GM19455 (cell line): ENCODE results near the gene MLLT10.

ENCODE experiments used
- ATAC-seq: cut with Tn5 transposase; IDR thresholded peaks from one replicate; pipeline ENCODE4 v1.9.1; 2021; ENCODE audit not compliant: unreplicated experiment

MLLT10 gene

GRCh38 chr10:21759232-21759631 is 225.2 kb downstream of the MLLT10 start:
- ATAC-seq, result no peak

DNA sequence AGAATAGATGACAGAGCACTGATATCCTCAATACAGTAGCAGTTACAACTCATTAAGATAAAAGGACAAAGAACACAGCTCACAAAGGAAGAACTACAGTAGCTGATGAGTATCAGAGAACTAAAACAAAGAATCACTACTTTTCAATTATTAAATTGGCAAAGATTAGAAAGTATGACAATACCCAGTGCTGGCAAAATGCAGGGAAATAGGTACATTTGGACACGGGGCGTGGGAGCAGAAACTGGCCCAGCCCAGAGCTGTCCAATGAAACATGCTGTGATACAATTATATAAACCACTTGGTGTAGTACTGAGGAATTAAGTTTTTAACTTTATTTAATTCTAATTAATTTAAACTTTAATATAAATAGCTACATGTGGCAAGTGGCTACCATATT is 226.3 kb downstream of the MLLT10 start:
- ATAC-seq, result no peak

DNA sequence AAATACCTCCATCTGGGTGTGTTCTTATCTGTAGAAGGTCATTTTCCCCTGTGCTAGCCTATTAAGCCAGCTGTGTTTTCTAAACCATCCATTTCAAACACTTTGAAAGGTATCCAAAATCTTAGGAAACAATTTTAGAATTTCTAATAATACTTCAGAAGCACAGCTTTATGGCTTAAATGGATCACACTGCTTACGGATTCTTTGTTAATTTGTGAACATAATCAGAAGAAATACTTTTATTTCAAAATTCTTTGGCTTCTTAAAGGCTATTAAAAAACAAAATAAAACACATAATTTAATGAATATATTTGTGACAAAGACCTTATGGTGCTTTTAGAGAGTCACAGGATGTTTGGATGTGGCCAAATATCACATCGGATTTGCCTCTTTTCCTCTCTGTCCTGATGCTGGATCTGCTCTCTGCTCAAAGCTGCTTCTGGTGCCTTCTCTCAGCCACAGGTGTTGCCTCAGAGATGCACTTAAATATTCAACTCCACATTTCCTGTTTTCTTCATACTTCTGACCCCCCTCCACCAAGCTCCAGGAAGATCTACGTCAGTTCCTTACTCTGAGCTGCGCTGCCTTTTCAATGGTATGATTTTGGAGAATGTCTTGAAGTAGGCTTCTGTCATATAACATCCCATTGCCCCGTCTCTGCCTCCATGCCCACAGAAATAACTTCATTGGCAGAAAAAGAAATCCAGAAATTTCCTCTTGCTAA is 230.6 kb downstream of the MLLT10 start:
- ATAC-seq, result no peak

DNA sequence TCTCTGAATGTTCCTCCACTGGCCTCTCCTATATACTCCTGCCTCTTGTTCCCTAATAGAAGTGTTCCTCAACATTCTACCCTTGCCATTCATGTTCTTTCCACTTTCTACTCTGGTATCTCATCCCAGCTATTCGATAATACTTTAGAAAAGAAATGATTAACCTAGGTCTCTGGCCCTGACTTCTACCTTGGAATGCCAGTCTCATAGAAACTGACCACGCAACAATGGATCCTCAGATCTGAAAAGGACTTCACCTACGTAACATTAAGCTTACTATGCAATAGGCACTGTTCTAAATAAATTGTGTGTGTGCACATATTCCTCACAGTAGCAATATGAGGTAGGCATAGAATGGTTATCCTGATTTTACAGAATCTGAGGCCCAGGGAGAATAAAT is 235.0 kb downstream of the MLLT10 start:
- ATAC-seq, result no peak

GRCh38 chr10:21771219-21771618 is 237.2 kb downstream of the MLLT10 start:
- ATAC-seq, result no peak

DNA sequence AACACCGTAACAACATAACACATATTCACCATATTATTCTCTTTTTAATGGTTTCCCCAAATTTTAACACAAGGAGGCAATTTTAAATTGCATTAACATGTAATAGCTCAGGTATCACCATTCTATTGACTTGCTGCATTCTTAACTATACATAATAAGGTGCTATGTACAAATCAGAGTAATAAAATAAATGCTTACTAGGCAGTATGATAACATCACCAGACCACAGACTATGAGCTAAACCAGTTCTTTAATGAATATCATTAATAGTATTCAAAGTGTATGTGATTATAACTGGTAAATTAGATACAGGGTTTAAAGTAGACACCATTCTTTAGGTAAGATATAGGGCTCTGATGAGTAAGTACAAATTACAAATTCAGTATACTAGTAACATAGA is 242.9 kb downstream of the MLLT10 start:
- ATAC-seq, result no peak

GRCh38 chr10:21791276-21791675 is 257.2 kb downstream of the MLLT10 start:
- ATAC-seq, result no peak
